Endothelial cell of umbilical vein (primary cell): ENCODE measurements around the gene SPSB3. TPM values are rescaled to one million over a fixed set of nuclear protein-coding genes. Genes with fewer than 3 reads are reported as not detected.

Source experiments
- BruUV-seq: library from RNA; stranded (reverse); fragments of 400-500 nt; replicated peaks from 2 replicates; lab custom pipeline; 2021; lab: Mats Ljungman, UMichigan
- CTCF ChIA-PET: fragments of 300-600, 350-600 bp; sonication (Branson Sonifier 250); formaldehyde crosslinking; loops from one replicate; lab custom pipeline; 2021; ENCODE audit warnings: antibody characterized with exemption, inconsistent platforms; lab: Charles Lee
- POLR2A ChIA-PET: fragments of 300-600, 350-600 bp; sonication (Branson Sonifier 250); formaldehyde crosslinking; loops from one replicate; lab custom pipeline; 2021; ENCODE audit warnings: antibody characterized with exemption, inconsistent platforms; lab: Charles Lee
- DNase-seq: peaks from one replicate; pipeline ENCODE4 v3.0.0-alpha.2; 2011; ENCODE audit warnings: low read depth, low spot score
- FAIRE-seq: peaks from 2 replicates; lab custom pipeline; 2011; peaks lifted over from hg19 to GRCh38; lab: Jason Lieb, UNC
- H2AFZ ChIP-seq: 2 replicates; pipeline ENCODE4 v1.6.0; 2012; ENCODE audit warnings: low read depth, low read length, control low read depth, inconsistent platforms
- H3K27ac ChIP-seq: 2 replicates; pipeline ENCODE4 v1.5.1; 2011; ENCODE audit warnings: low read depth, mild to moderate bottlenecking, control low read depth, low read length, moderate library complexity; ENCODE audit not compliant: insufficient read depth
- H3K27me3 ChIP-seq, 2 experiments: 2 replicates each; pipeline versions ENCODE4 v1.6.0 to v1.6.1; 2011; ENCODE audit warnings: low read length in 2 of 2, mixed read lengths in 1 of 2; ENCODE audit not compliant: control insufficient read depth in 2 of 2, insufficient read depth in 2 of 2
- H3K36me3 ChIP-seq, 2 experiments: 2 replicates in 1 of 2; 3 replicates in 1 of 2; pipeline ENCODE4 v1.5.1; 2011; ENCODE audit warnings: low read length in 2 of 2, mild to moderate bottlenecking in 1 of 2, moderate library complexity in 1 of 2; ENCODE audit not compliant: control insufficient read depth in 2 of 2, insufficient read depth in 2 of 2; ENCODE audit errors: extremely low read depth in 1 of 2
- H3K4me1 ChIP-seq: 3 replicates; pipeline ENCODE4 v1.5.1; 2011; ENCODE audit warnings: mild to moderate bottlenecking, low read length; ENCODE audit not compliant: control insufficient read depth, insufficient read depth; ENCODE audit errors: extremely low read depth
- H3K4me2 ChIP-seq: 2 replicates; pipeline ENCODE4 v1.6.1; 2011; ENCODE audit warnings: low read length, control low read depth, mixed read lengths; ENCODE audit not compliant: insufficient read depth
- H3K4me3 ChIP-seq, 3 experiments: fragments of 200-600 bp in 1 of 3; sonication (generic), shearing (Covaris generic) in 1 of 3; replicated peaks in 1 of 3; 2 replicates each; pipeline ENCODE4 v1.5.1; 2011 to 2016; ENCODE audit warnings: control low read depth in 3 of 3, low read length in 3 of 3, mild to moderate bottlenecking in 2 of 3, inconsistent platforms in 1 of 3, low read depth in 1 of 3, moderate library complexity in 1 of 3; ENCODE audit not compliant: insufficient read depth in 1 of 3
- H3K79me2 ChIP-seq: 2 replicates; pipeline ENCODE4 v1.6.0; 2012; ENCODE audit warnings: low read length, inconsistent platforms; ENCODE audit not compliant: control insufficient read depth, insufficient read depth
- H3K9ac ChIP-seq: replicated peaks from 2 replicates; pipeline ENCODE3; 2011; ENCODE audit warnings: low read length, control low read depth; ENCODE audit not compliant: insufficient read depth; ENCODE audit errors: extremely low read depth
- H3K9me1 ChIP-seq: replicated peaks from 3 replicates; pipeline ENCODE4 v1.6.0; 2011; ENCODE audit warnings: mild to moderate bottlenecking, low read length; ENCODE audit not compliant: control insufficient read depth, insufficient read depth; ENCODE audit errors: extremely low read depth
- H3K9me3 ChIP-seq: replicated peaks from 2 replicates; pipeline ENCODE4 v1.5.1; 2012; ENCODE audit warnings: low read length, inconsistent platforms; ENCODE audit not compliant: control insufficient read depth, insufficient read depth
- H4K20me1 ChIP-seq: replicated peaks from 2 replicates; pipeline ENCODE3; 2011; ENCODE audit warnings: mild to moderate bottlenecking, low read length; ENCODE audit not compliant: control insufficient read depth, insufficient read depth; ENCODE audit errors: extremely low read depth
- CTCF ChIP-seq, 2 donors: IDR thresholded peaks; 1 replicate in 1 of 2; 2 replicates in 1 of 2; pipeline ENCODE4 v1.5.1; 2011; ENCODE audit warnings: low read length in 2 of 2, mild to moderate bottlenecking in 2 of 2, moderate library complexity in 2 of 2, control low read depth in 1 of 2, inconsistent platforms in 1 of 2, low read depth in 1 of 2; ENCODE audit not compliant: insufficient read depth in 1 of 2; ENCODE audit errors: extremely low read depth in 1 of 2
- EZH2 ChIP-seq: IDR thresholded peaks from 2 replicates; pipeline ENCODE4 v1.6.1; 2012; ENCODE audit warnings: borderline replicate concordance, low read depth, mild to moderate bottlenecking, moderate library complexity, low read length, inconsistent platforms; ENCODE audit not compliant: severe bottlenecking
- FOS ChIP-seq: IDR thresholded peaks from 2 replicates; pipeline ENCODE4 v1.6.1; 2011; ENCODE audit warnings: mild to moderate bottlenecking, low read length, moderate library complexity, borderline replicate concordance; ENCODE audit not compliant: insufficient read depth
- GATA2 ChIP-seq: IDR thresholded peaks from 2 replicates; pipeline ENCODE4 v1.7.0; 2011; ENCODE audit warnings: low read depth, mild to moderate bottlenecking, moderate library complexity, mixed read lengths, low read length; ENCODE audit not compliant: insufficient read length, insufficient read depth
- JUN ChIP-seq: IDR thresholded peaks from 2 replicates; pipeline ENCODE4 v1.6.1; 2011; ENCODE audit warnings: borderline replicate concordance, low read depth; ENCODE audit not compliant: insufficient read length, insufficient read depth
- MAX ChIP-seq: IDR thresholded peaks from 2 replicates; pipeline ENCODE4 v1.6.1; 2011; ENCODE audit not compliant: insufficient read depth, insufficient read length
- MYC ChIP-seq: IDR thresholded peaks from one replicate; pipeline ENCODE4 v1.6.1; 2011; ENCODE audit warnings: mild to moderate bottlenecking, low read depth, low read length
- POLR2A ChIP-seq: IDR thresholded peaks from 2 replicates; pipeline ENCODE4 v1.6.1; 2012; ENCODE audit warnings: low read depth, mild to moderate bottlenecking, control low read depth, low read length
- POLR2AphosphoS5 ChIP-seq: IDR thresholded peaks from 2 replicates; pipeline ENCODE4 v1.6.1; 2012; ENCODE audit warnings: low read depth, mild to moderate bottlenecking, control low read depth, low read length, moderate library complexity; ENCODE audit not compliant: insufficient read depth
- dilution Hi-C: fragments of 300-500 bp; cut with MboI; formaldehyde crosslinking; loops from one replicate; pipeline ENCODE4 v1.15.0; 2019; ENCODE audit warnings: low sequenced_read_pairs; ENCODE audit not compliant: extremely low pct_ligation_motif_present
- intact Hi-C: fragments of 100-400 bp; cut with micrococcal nuclease; formaldehyde crosslinking; loops from one replicate; pipeline ENCODE4 v1.10.0; 2022
- polyA plus RNA-seq, 4 experiments: library from polyadenylated mRNA; depleted of rRNA in 3 of 4; stranded (reverse) in 3 of 4; unstranded in 1 of 4; fragments of >200 nt; gene quantifications; 2 replicates each; pipeline versions ENCODE4 v1.2.1 to v1.2.3, GENCODE V29; 2011 to 2012; ENCODE audit warnings: missing spikeins in 1 of 4
- total RNA-seq: library from RNA; stranded (reverse); gene quantifications from 2 replicates; pipeline ENCODE4 v1.2.3, GENCODE V29; 2021

Gene SPSB3
- total and polyA plus RNA-seq, 2 donors (not counting 3 experiments of a cell fraction or from before 2014, with no cell fraction given): 39.0 to 86.2 TPM

GRCh38 chr16:1772362-1772907 lies 9.9 kb downstream of the SPSB3 start, which contains the start of gene EME2:
Gene EME2 (plus strand): TSS chr16:1772810. CDS start chr16:1773228, 418 bp downstream.
- Histone ChIP-seq H3K79me2 (peaks cover 17% of the 10 kb centered on the region), H2AFZ (peak within 1 kb of the TSS; percentile 46), H4K20me1 (no peaks in the 10 kb centered on the region), H3K4me2 (peak within 1 kb of the TSS; percentile 72), H3K9me1 (no peaks in the 10 kb centered on the region), H3K9ac (peak within 1 kb of the TSS; percentile 80), H3K27me3 (no peaks in the 10 kb centered on the region), H3K4me1 (peaks cover 19% of the 10 kb centered on the region), H3K27ac (peak within 1 kb of the TSS; percentile 41), H3K36me3 (peaks cover 0 to 33% of the 10 kb centered on the region in 2 experiments), H3K9me3 (no peaks in the 10 kb centered on the region), H3K4me3 (peak within 1 kb of the TSS; percentile 54 to 83 (median 76))
- BruUV-seq: no TSS peak
- FAIRE-seq (peak; percentile 18), DNase-seq (no peak)
- ChIA-PET POLR2A (interaction anchor here (0.7 kb wide), 1 partner anchor 10 kb away, joined by 3 read pairs; the partner anchor contains the start of genes NUBP2 and SPSB3), CTCF (interaction anchor here (0.7 to 2.0 kb wide), 5 partner anchors 9 to 66 kb away, joined by 3 to 16 read pairs (median 4); partner anchors contain the start of genes MAPK8IP3, NUBP2 and SPSB3)
- TF ChIP-seq POLR2AphosphoS5 (no peak), POLR2A (no peak), MAX (no peak), CTCF (IDR thresholded peaks at IDR 0.05; ENCODE audit: extremely low read depth in 1 of 2, insufficient read depth in 1 of 2, low read depth in 1 of 2, low read length in 2 of 2) (no peak), JUN (no peak), FOS (no peak), MYC (no peak), GATA2 (no peak), EZH2 (no peak)
- intact Hi-C loops: no loop called here
- dilution Hi-C loops: no loop called here
